GM12891 (cell line): ENCODE data around the gene CLDN24.

Experiments used
- POLR2A ChIP-seq: IDR thresholded peaks from 2 replicates; pipeline ENCODE4 v1.6.1; 2011; ENCODE audit warnings: low read depth, low read length, control low read depth
- POLR2AphosphoS5 ChIP-seq: IDR thresholded peaks from 2 replicates; pipeline ENCODE4 v1.6.1; 2011; ENCODE audit warnings: low read depth, low read length, control low read depth
- POU2F2 ChIP-seq: IDR thresholded peaks from 2 replicates; pipeline ENCODE4 v1.6.1; 2011; ENCODE audit warnings: low read depth, mild to moderate bottlenecking, control low read depth, low read length, moderate library complexity
- TAF1 ChIP-seq: IDR thresholded peaks from 2 replicates; pipeline ENCODE4 v1.6.1; 2011; ENCODE audit warnings: low read depth, low read length, control low read depth

GRCh38 chr4:183287677-183288076 is 34.5 kb downstream of the CLDN24 start:
- no peak for TF ChIP-seq POLR2A
- TF ChIP-seq TAF1, result no peak
- TF ChIP-seq POLR2AphosphoS5, result no peak
- TF ChIP-seq POU2F2, result no peak
